Upper lobe of left lung (tissue), 6 donors: Measurements from ENCODE around the gene CLBA1. TPM values are rescaled to one million over a fixed set of nuclear protein-coding genes. Genes with fewer than 3 reads are reported as not detected.

Source experiments
- ATAC-seq, 2 donors: fragments of 200-7000 bp; cut with Tn5 transposase; one replicate each; pipeline ENCODE4 v1.9.1; 2022; ENCODE audit warnings: mild to moderate bottlenecking in 2 of 2, moderate library complexity in 2 of 2; ENCODE audit not compliant: low FRiP score in 2 of 2
- DNase-seq, 2 donors: peaks; one replicate each; pipeline ENCODE4 v3.0.0-alpha.2; 2019 to 2020
- H3K27ac ChIP-seq, 4 donors: fragments of 200-600 bp; sonication (generic); one replicate each; pipeline ENCODE4 v1.5.1; 2016 to 2019
- H3K27me3 ChIP-seq, 4 donors: fragments of 200-600 bp; sonication (generic); one replicate each; pipeline ENCODE4 v1.5.1; 2017 to 2019
- H3K36me3 ChIP-seq, 4 donors: fragments of 200-600 bp; sonication (generic); one replicate each; pipeline ENCODE4 v1.5.1; 2016 to 2019
- H3K4me1 ChIP-seq, 4 donors: fragments of 200-600 bp; sonication (generic); one replicate each; pipeline ENCODE4 v1.5.1; 2018 to 2019
- H3K4me3 ChIP-seq, 4 donors: fragments of 200-600 bp; sonication (generic); one replicate each; pipeline ENCODE4 v1.5.1; 2017 to 2019; ENCODE audit warnings: mild to moderate bottlenecking in 2 of 4, moderate library complexity in 1 of 4
- H3K9me3 ChIP-seq, 4 donors: fragments of 200-600 bp; sonication (generic); one replicate each; pipeline ENCODE4 v1.5.1; 2018 to 2019
- CTCF ChIP-seq, 6 experiments: fragments of 450-650 bp in 4 of 6; fragments of 200-600 bp in 2 of 6; sonication (generic) in 2 of 6; IDR thresholded peaks; one replicate each; pipeline ENCODE4 v1.5.1; 2016 to 2019; ENCODE audit warnings: antibody characterized with exemption in 6 of 6
- EP300 ChIP-seq, 4 donors: sonication (generic); formaldehyde crosslinking; IDR thresholded peaks; one replicate each; pipeline ENCODE4 v1.5.1; 2017; ENCODE audit warnings: antibody characterized with exemption in 4 of 4, control low read depth in 2 of 4
- POLR2A ChIP-seq, 4 donors: fragments of 450-650 bp; IDR thresholded peaks; one replicate each; pipeline ENCODE4 v1.5.1; 2016 to 2017; ENCODE audit warnings: antibody characterized with exemption in 4 of 4, mild to moderate bottlenecking in 2 of 4
- POLR2AphosphoS5 ChIP-seq, 2 donors: sonication (generic); formaldehyde crosslinking; IDR thresholded peaks; one replicate each; pipeline ENCODE4 v1.5.1; 2017; ENCODE audit warnings: antibody characterized with exemption in 2 of 2
- WGBS, 2 donors: methylation state at CpG; one replicate each; pipeline ENCODE4 v1.1.5; 2017 to 2018; 5-methylcytosine and 5-hydroxymethylcytosine counted together
- total RNA-seq, 6 donors: library from RNA; depleted of rRNA in 4 of 6; stranded (reverse); fragments of >200 nt in 4 of 6; gene quantifications; one replicate each; pipeline versions ENCODE4 v1.1.0 to v1.2.1, GENCODE V29; 2016 to 2021
- donor health status: DM: no; HTN: no; CAD: no; lungs with moderate emphysema.
- donor health status: DM: no; HTN: yes; CAD: no; lungs with severe emphysema.

The CLBA1 gene
- total RNA-seq, 6 donors from 2014 or later: 11.1 to 44.0 (median 13.3) TPM

- peak; percentile 85 to 87 for DNase-seq
- 39 to 54% methylated on average over 15 to 22 of the region's 28 CpGs for WGBS, 2 donors
These were observed 13.1 kb upstream of the CLBA1 start for GRCh38 chr14:104972301-104973134.

GRCh38 chr14:104973135-104973384 lies 12.5 kb upstream of the CLBA1 start:
- peak in 1 of 4 donors; percentile 42 for TF ChIP-seq EP300 (IDR thresholded peaks at IDR 0.05)
- TF ChIP-seq POLR2A (IDR thresholded peaks at IDR 0.05): no peak
- TF ChIP-seq CTCF (IDR thresholded peaks at IDR 0.05): no peak
- TF ChIP-seq POLR2AphosphoS5 (IDR thresholded peaks at IDR 0.05): peak in 1 of 2 donors; percentile 47
- Histone ChIP-seq H3K4me3 (no peak overlapping the region), H3K36me3 (no peaks in the 10 kb centered on the region), H3K27me3 (peaks cover 0 to 9% (median 6%) of the 10 kb centered on the region in 4 donors), H3K9me3 (no peaks in the 10 kb centered on the region), H3K4me1 (peaks cover 77 to 88% (median 85%) of the 10 kb centered on the region in 4 donors), H3K27ac (peak overlapping the region; percentile 85 to 94 (median 87))
- peak; percentile 79 to 83 for ATAC-seq
- DNase-seq: peak; percentile 85 to 89
- WGBS, 2 donors: 70% methylated on average over 7 of the region's 12 CpGs; no CpG with 5 or more reads in 1 of the 2 donors

More at GRCh38 chr14:104972301-104973134, 13.1 kb upstream of the CLBA1 start:
- Histone ChIP-seq H3K27ac (peak overlapping the region; percentile 85 to 94 (median 87)), H3K9me3 (no peaks in the 10 kb centered on the region), H3K27me3 (peaks cover 0 to 7% (median 2%) of the 10 kb centered on the region in 4 donors), H3K4me1 (peaks cover 77 to 88% (median 85%) of the 10 kb centered on the region in 4 donors), H3K4me3 (no peak overlapping the region), H3K36me3 (no peaks in the 10 kb centered on the region)
- peak in 1 of 6 experiments; percentile 48 for TF ChIP-seq CTCF (IDR thresholded peaks at IDR 0.05)
- TF ChIP-seq POLR2A (IDR thresholded peaks at IDR 0.05): peak in 1 of 4 donors; percentile 55
- peak; percentile 26 to 47 for TF ChIP-seq POLR2AphosphoS5 (IDR thresholded peaks at IDR 0.05)
- no peak for TF ChIP-seq EP300 (IDR thresholded peaks at IDR 0.05)
- peak; percentile 63 to 80 for ATAC-seq

- Histone ChIP-seq H3K4me3 (peak overlapping the region in 1 of 4 donors; percentile 17), H3K27me3 (peaks cover 0 to 12% (median 6%) of the 10 kb centered on the region in 4 donors), H3K4me1 (peaks cover 74 to 86% (median 84%) of the 10 kb centered on the region in 4 donors), H3K27ac (peak overlapping the region; percentile 85 to 94 (median 87)), H3K9me3 (no peaks in the 10 kb centered on the region), H3K36me3 (no peaks in the 10 kb centered on the region)
- DNase-seq: peak; percentile 73 to 80
- WGBS, 2 donors: 28 to 39% methylated on average over 11 to 17 of the region's 23 CpGs
- peak in 1 of 4 donors; percentile 22 for TF ChIP-seq EP300 (IDR thresholded peaks at IDR 0.05)
- no peak for TF ChIP-seq CTCF (IDR thresholded peaks at IDR 0.05)
- peak in 1 of 4 donors; percentile 20 for TF ChIP-seq POLR2A (IDR thresholded peaks at IDR 0.05)
- peak; percentile 16 to 68 for TF ChIP-seq POLR2AphosphoS5 (IDR thresholded peaks at IDR 0.05)
- ATAC-seq: peak; percentile 0 to 2
These were observed 12.0 kb upstream of the CLBA1 start for GRCh38 chr14:104973385-104974145.

GRCh38 chr14:104974146-104974541 lies 11.4 kb upstream of the CLBA1 start:
- Histone ChIP-seq H3K27me3 (peaks cover 0 to 12% (median 6%) of the 10 kb centered on the region in 4 donors), H3K4me1 (peaks cover 71 to 84% (median 82%) of the 10 kb centered on the region in 4 donors), H3K9me3 (no peaks in the 10 kb centered on the region), H3K4me3 (peak overlapping the region in 1 of 4 donors; percentile 17), H3K27ac (peak overlapping the region; percentile 85 to 94 (median 87)), H3K36me3 (no peaks in the 10 kb centered on the region)
- no peak for ATAC-seq
- DNase-seq: no peak
- no peak for TF ChIP-seq POLR2A (IDR thresholded peaks at IDR 0.05)
- 48 to 52% methylated on average over 13 of the region's 13 CpGs for WGBS, 2 donors
